ENCODE measurements around the gene PSMB11. TPM values are rescaled to one million over a fixed set of nuclear protein-coding genes. Genes with fewer than 3 reads are reported as not detected.
A peak's percentile ranks its signal among the peaks of the same experiment; 100 is the strongest.

PSMB11 gene
- total and polyA plus RNA-seq, 12 donors, result not detected

DNA sequence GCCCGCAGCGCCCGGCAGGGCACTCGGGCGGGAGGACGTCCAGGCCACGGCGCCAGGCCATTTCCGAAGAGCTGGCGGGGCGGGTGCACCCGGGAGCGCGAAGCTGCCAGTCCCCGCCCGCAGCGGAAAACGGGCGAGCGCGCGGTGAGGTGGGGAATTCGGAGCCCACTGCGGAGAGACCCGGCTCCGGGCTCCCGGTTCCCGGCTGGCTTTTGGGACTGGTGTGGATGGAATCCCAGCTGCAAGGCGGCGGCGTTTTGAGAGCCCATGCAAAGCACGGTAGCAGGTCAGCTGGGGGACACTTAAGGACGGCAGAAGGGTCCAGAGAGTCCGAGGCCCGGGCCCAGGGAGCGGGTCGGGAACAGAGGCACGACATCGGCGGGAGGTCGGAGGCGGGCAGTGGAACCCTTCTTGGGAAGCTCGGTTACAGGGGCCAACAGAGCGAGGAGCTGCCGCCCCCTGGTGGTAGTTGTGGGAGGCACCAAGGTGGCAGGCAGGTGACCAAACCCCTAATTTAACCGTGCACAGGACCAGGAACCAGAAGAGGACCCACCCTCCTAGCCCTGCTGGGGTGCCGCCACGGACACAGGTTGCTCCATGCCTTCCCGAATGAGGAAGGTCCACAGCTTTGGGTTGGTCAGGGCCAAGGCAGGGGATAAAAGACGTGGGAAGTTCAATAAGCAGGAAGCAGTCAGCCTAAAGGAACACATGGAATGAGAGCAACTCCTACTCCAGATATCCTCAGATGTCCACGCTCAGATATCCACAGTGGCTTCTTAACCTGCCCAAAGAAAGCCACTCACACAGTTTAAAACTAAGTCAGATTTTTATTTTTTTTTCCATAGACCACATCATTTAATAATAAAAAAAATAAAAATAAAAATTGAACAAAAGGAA lies 16.0 kb downstream of the PSMB11 start:
- H3K4me1 ChIP-seq, result peaks cover 5 to 41% (median 25%) of the 10 kb centered on the region in 9 donors
- TF ChIP-seq CTCF (IDR thresholded peaks at IDR 0.05), result peak; percentile 94 to 98 (median 96)
- intact Hi-C loops (cut with DNase I), result loop anchor here (1.0 to 10.0 kb wide), 8 partner anchors 63 to 503 kb away; no protein-coding TSS in a partner anchor

DNA sequence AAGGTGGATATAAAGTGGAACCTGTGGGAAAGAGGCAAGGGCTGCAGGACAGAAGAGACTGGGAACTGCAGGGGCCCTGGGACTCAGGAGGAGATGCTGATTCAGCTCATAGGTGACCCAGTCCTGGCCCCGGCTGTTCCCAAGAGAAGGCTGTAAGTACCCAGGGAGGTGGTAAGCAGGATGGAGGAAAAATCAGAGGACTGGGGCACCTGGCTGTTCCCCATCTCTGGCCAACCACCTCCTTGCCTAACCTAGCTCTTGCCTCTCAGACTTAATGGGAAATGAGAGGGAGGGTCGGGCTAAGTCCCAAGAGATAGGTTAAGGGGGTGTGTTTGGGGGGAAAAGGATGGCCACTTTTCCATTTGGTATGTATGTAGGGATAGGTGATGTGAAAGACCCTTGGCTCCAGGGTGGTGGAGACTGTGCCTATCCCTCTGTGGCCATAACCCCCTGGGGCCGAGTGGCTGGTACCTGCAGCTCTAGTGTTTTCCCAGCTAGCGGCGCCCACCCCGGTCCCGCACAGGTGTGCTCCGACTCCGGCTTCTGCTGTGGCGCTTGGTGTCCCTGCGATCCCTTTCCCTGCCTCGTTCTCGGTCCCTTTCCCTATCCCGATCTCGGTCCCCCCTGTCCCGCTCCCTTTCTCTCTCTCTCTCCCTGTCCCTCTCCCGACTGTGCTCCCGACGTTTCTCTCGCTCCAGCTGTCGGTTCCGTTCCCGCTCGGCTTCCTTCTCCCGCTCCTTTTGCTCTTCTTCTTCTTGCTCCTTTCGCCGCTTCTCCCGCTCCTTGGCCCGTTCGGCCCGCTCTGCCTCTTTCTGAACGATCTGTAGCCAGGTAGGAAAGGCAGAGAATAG lies 16.9 kb downstream of the PSMB11 start:
- Histone ChIP-seq H3K9me3 (no peaks in the 10 kb centered on the region), H3K27me3 (no peaks in the 10 kb centered on the region), H3K36me3 (peaks cover 0 to 59% (median 51%) of the 10 kb centered on the region in 9 donors), H3K27ac (no peak overlapping the region), H3K4me1 (peaks cover 5 to 43% (median 25%) of the 10 kb centered on the region in 9 donors), H3K4me3 (no peak overlapping the region)
- intact Hi-C loops (cut with DNase I), result loop anchor here in 9 of 10 donors (1.0 to 10.0 kb wide), 8 partner anchors 64 to 504 kb away; no protein-coding TSS in a partner anchor
- DNase-seq (no peak), ATAC-seq (no peak)
- 88 to 90% methylated on average over 32 of the region's 32 CpGs for WGBS, 2 donors
- no peak for TF ChIP-seq CTCF (IDR thresholded peaks at IDR 0.05)

More for the DNA sequence above, 16.0 kb downstream of the PSMB11 start:
- no peaks in the 10 kb centered on the region for H3K27me3 ChIP-seq
- peak; percentile 63 to 84 (median 80) for ATAC-seq
- WGBS, 2 donors, result 1 to 2% methylated on average over 46 to 51 of the region's 51 CpGs
- H3K4me3 ChIP-seq, result peak overlapping the region; percentile 48 to 91 (median 72)
- DNase-seq, result peak; percentile 88
- H3K9me3 ChIP-seq, result no peaks in the 10 kb centered on the region
- H3K27ac ChIP-seq, result peak overlapping the region in 8 of 10 donors; percentile 39 to 68 (median 54)
- peaks cover 0 to 50% (median 43%) of the 10 kb centered on the region in 9 donors for H3K36me3 ChIP-seq

DNA sequence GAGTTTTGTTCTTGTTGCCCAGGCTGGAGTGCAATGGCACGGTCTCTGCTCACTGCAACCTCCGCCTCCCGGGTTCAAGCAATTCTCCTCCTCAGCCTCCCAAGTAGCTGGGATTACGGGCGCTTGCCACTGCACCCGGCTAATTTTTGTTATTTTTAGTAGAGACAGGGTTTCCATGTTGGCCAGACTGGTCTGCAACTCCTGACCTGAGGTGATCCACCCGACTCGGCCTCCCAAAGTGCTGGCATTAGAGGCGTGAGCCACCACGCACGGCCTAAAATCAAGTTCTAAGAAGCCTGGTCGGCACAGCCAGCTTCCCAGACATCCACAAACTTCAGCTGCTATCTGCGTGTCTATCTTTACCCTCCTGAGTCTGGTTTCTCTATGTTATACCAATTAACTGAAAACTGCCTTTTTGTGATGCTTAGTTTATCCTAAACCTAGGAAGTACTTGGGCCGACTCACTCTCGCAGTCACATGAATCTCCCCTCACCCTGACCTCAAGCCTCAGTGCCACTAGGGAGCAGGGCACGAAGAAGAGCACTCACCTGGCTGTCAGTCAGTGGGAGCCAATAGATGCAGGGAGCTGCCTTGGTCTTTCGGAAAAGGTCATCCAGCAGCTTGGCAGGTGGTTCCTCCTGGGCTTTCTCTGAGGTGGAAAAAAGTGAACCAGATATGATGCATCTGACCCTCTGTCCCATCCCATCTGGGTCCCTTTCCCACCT lies 18.7 kb downstream of the PSMB11 start:
- peaks cover 0 to 77% (median 57%) of the 10 kb centered on the region in 9 donors for H3K36me3 ChIP-seq
- ATAC-seq (no peak), DNase-seq (no peak)
- TF ChIP-seq CTCF (IDR thresholded peaks at IDR 0.05), result no peak
- intact Hi-C loops (cut with DNase I), result loop anchor here in 1 of 10 donors (10.0 kb wide), 1 partner anchor 476 kb away; the partner anchor contains the start of gene DAD1
- WGBS, 2 donors, result 91 to 94% methylated on average over 17 of the region's 17 CpGs
- no peak overlapping the region for H3K4me3 ChIP-seq
- H3K4me1 ChIP-seq, result peaks cover 5 to 39% (median 23%) of the 10 kb centered on the region in 9 donors
- no peak overlapping the region for H3K27ac ChIP-seq
- no peaks in the 10 kb centered on the region for H3K9me3 ChIP-seq
- no peaks in the 10 kb centered on the region for H3K27me3 ChIP-seq
